A673 (cell line): ENCODE measurements around the gene TNFRSF13B. TPM values are rescaled to one million over a fixed set of nuclear protein-coding genes. Genes with fewer than 3 reads are reported as not detected.

ENCODE experiments used
- BruUV-seq: library from RNA; stranded (reverse); fragments of 400-500 nt; replicated peaks from 2 replicates; lab custom pipeline; 2021; lab: Mats Ljungman, UMichigan
- CTCF ChIA-PET: fragments of 300-600 bp; sonication (Branson Sonifier 250); formaldehyde crosslinking; loops from one replicate; lab custom pipeline; 2022; ENCODE audit warnings: antibody characterized with exemption; lab: Charles Lee
- POLR2A ChIA-PET: fragments of 300-600 bp; sonication (Branson Sonifier 250); formaldehyde crosslinking; loops from one replicate; lab custom pipeline; 2022; ENCODE audit warnings: antibody characterized with exemption; ENCODE audit not compliant: low non-redundant PET; lab: Charles Lee
- DNase-seq: peaks from one replicate; pipeline ENCODE4 v3.0.0-alpha.2; 2015; ENCODE audit warnings: low spot score
- H3K27ac ChIP-seq: fragments of 200-600 bp; sonication (generic); 2 replicates; pipeline ENCODE4 v1.5.1; 2016; ENCODE audit warnings: mixed run types, low read depth, mild to moderate bottlenecking, mixed read lengths, antibody characterized with exemption, low read length; ENCODE audit not compliant: poor library complexity, severe bottlenecking
- H3K27me3 ChIP-seq: fragments of 200-600 bp; sonication (generic); replicated peaks from 2 replicates; pipeline ENCODE4 v1.6.1; 2017; ENCODE audit warnings: mixed run types, low read depth, mild to moderate bottlenecking, mixed read lengths, antibody characterized with exemption, low read length; ENCODE audit not compliant: insufficient read depth, poor library complexity
- H3K36me3 ChIP-seq: fragments of 200-600 bp; sonication (generic); 2 replicates; pipeline ENCODE4 v1.6.1; 2016; ENCODE audit warnings: mixed run types, mild to moderate bottlenecking, mixed read lengths, antibody characterized with exemption, low read length; ENCODE audit not compliant: insufficient read depth, poor library complexity, severe bottlenecking
- H3K4me1 ChIP-seq: fragments of 200-600 bp; sonication (generic); 2 replicates; pipeline ENCODE4 v1.6.1; 2017; ENCODE audit warnings: mixed run types, mild to moderate bottlenecking, mixed read lengths, antibody characterized with exemption, low read length; ENCODE audit not compliant: insufficient read depth, poor library complexity, severe bottlenecking
- H3K4me3 ChIP-seq: fragments of 200-600 bp; sonication (generic); 2 replicates; pipeline ENCODE4 v1.5.1; 2016; ENCODE audit warnings: low read depth, mixed run types, mild to moderate bottlenecking, mixed read lengths, low read length; ENCODE audit not compliant: poor library complexity, severe bottlenecking
- H3K9me3 ChIP-seq: fragments of 200-600 bp; sonication (generic); 2 replicates; pipeline ENCODE4 v1.6.1; 2016; ENCODE audit warnings: mixed run types, low read depth, mild to moderate bottlenecking, mixed read lengths, antibody characterized with exemption, low read length; ENCODE audit not compliant: poor library complexity, severe bottlenecking
- CTCF ChIP-seq: fragments of 300-800, 200-600 bp; sonication (generic); conservative IDR thresholded peaks from 2 replicates; pipeline ENCODE4 v1.5.1; 2017; ENCODE audit warnings: low read depth, mild to moderate bottlenecking, antibody characterized with exemption, low read length, moderate library complexity, mixed read lengths
- EZH2 ChIP-seq: fragments of 200-600 bp; sonication (generic); IDR thresholded peaks from 2 replicates; pipeline ENCODE4 v1.6.1; 2017; ENCODE audit warnings: borderline replicate concordance, low read depth, mild to moderate bottlenecking, mixed read lengths, antibody characterized with exemption, low read length; ENCODE audit not compliant: poor library complexity, severe bottlenecking
- intact Hi-C: fragments of 100-400 bp; cut with micrococcal nuclease; formaldehyde crosslinking; loops from one replicate; pipeline ENCODE4 v1.10.0; 2022; ENCODE audit not compliant: unreplicated experiment
- total RNA-seq: library from RNA; stranded (reverse); gene quantifications from 2 replicates; pipeline ENCODE4 v1.2.3, GENCODE V29; 2021

TNFRSF13B gene
- total RNA-seq, 1 experiment from 2014 or later = not detected

GRCh38 chr17:16944334-16945135 is 27.4 kb downstream of the TNFRSF13B start:
- intact Hi-C loops = no loop called here
- Histone ChIP-seq H3K27ac (no peak overlapping the region), H3K4me3 (no peak overlapping the region), H3K36me3 (no peaks in the 10 kb centered on the region), H3K4me1 (no peaks in the 10 kb centered on the region), H3K27me3 (no peaks in the 10 kb centered on the region), H3K9me3 (peaks cover 12% of the 10 kb centered on the region)
- TF ChIP-seq EZH2 (no peak), CTCF (no peak)
- DNase-seq = no peak
- ChIA-PET POLR2A (no interaction called here), CTCF (no interaction called here)
- no TSS peak for BruUV-seq

DNA sequence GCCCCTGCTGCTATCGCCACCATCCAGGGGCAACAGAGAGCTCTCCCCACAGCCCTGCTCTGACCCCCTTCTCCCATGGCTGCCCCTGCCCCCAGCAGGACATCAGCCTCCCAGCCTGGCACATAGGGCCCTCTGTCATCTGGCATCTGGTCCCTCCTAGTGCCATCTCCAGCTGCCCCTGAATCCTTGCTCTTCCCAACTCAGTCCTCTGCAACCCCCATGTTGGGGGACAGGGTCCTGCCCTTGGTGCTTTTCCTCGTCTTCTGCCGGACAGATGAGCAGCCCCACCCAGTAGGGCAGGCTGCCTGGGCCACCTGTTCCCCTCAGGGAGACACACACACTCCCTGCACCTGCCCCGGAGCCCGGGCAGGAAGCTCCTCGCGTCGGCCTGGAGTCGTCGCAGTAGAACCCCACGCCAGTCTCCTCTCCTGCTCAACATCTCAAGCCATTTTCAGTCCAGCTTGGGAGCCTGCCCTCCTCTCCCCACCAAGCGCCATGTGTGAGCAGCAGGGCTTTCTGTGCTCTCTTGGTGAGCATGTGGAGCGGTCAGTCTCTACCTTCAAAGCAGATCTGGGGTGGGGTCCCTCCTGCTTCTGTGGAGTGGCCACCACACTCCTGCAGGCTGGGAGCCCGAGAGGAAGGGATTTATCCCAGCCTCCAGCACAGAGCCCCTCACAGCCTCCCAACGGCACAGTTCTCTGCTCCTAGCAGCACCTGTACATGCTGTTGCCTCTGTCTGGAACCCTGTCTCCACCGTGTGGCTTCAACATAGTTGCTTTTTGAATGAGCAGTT is 28.2 kb downstream of the TNFRSF13B start:
- ChIA-PET POLR2A (no interaction called here), CTCF (interaction anchor here (0.6 kb wide), 1 partner anchor 35 kb away, joined by 3 read pairs; no protein-coding TSS in a partner anchor)
- Histone ChIP-seq H3K36me3 (no peaks in the 10 kb centered on the region), H3K9me3 (peaks cover 4% of the 10 kb centered on the region), H3K4me1 (no peaks in the 10 kb centered on the region), H3K4me3 (no peak overlapping the region), H3K27ac (no peak overlapping the region), H3K27me3 (no peaks in the 10 kb centered on the region)
- no TSS peak for BruUV-seq
- no peak for DNase-seq
- intact Hi-C loops = no loop called here
- TF ChIP-seq EZH2 (no peak), CTCF (no peak)

DNA sequence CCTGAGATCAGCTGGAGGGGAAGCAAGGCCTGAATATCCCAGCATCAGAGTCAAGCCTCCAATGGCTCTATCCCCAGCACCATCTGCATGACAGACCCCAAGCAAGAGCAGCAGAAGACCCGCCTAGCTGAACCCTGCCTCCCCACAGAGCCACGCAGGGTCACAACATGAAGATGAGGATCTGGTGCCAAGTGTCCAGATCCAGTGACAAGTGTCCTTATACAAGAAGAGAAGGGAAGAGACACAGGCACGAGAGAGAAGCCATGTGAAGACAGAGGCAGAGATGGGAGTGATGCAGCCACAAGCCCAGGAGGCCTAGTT is 28.9 kb downstream of the TNFRSF13B start:
- intact Hi-C loops = no loop called here
- DNase-seq = no peak
- no peak overlapping the region for H3K4me3 ChIP-seq
- no peak for TF ChIP-seq EZH2
- TF ChIP-seq CTCF = no peak
- no peaks in the 10 kb centered on the region for H3K4me1 ChIP-seq
- POLR2A ChIA-PET = no interaction called here
- CTCF ChIA-PET = no interaction called here
- no peaks in the 10 kb centered on the region for H3K9me3 ChIP-seq
- no peaks in the 10 kb centered on the region for H3K36me3 ChIP-seq
- BruUV-seq = no TSS peak
- H3K27me3 ChIP-seq = no peaks in the 10 kb centered on the region
- H3K27ac ChIP-seq = no peak overlapping the region
